NCI-H510A (cell line): ENCODE measurements around the gene AKAP13.
"Not testable (repeated sequence)": the region's sequence is repeated elsewhere in the genome, so short reads cannot be mapped to it uniquely, and the experiment has no call there.

ENCODE experiments used
- DNase-seq: peaks from one replicate; lab custom pipeline; 2025; lab: John Stamatoyannopoulos, UW

The AKAP13 gene

DNA sequence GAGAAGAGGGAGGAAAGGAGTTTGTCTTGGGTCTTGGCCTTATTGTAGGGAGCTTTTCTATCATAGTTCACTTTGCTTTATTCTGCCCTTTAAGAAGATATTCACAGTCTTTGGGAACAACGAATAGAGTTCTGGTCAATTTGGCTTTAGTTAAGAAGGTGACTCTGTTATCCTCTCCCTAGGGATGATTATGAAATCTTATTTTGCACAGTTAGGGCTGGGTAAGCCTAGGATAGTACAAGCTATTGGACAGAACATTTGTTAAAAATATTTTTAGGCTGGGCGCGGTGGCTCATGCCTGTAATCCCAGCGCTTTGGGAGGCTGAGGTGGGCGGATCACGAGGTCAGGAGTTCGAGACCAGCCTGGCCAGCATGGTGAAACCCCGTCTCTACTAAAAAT, 61.5 kb downstream of the AKAP13 start:
- DNase-seq = not testable (repeated sequence)

DNA sequence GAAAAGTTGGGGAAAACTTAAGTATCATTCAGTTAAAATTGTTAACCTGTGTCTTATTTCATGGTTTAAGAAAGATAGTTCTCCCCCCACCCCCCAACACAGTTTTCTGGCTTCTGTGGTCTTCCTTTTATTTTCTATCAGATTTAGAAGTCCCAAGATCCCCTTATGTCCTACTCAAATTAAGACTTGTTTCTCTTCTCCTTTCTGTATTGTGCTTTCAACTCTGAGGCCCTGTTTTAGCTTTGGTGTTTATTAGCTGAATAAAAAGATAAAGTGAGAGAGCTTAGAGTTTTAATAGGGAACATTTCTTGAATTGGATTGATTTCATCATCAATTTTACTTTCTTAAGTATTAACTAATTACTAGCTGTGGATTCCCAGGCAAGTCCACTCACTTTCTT, 62.6 kb downstream of the AKAP13 start:
- no peak for DNase-seq

DNA sequence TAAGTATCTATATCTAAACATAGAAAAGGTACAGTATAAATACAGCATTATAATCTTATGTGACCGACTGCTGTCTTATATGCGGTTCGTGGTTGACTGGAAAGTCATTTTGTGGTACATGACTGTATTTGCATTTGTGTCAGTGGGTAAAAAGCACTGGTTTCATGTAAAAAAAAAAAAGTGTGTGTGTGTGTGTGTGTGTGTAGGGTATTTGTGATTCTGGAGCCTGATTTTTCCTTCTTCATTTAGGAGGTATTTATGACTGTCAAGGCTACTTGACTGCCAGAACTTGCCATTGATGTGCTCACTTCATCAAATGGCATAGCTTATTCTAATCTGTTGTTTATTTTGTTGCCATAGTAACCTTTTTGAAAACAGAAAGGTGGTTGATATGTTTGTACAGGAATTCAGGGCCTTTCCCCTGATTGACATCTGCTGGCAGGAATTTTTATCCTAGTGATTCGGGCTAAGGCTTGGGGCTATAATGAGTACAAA, 63.2 kb downstream of the AKAP13 start:
- peak; percentile 8 for DNase-seq

DNA sequence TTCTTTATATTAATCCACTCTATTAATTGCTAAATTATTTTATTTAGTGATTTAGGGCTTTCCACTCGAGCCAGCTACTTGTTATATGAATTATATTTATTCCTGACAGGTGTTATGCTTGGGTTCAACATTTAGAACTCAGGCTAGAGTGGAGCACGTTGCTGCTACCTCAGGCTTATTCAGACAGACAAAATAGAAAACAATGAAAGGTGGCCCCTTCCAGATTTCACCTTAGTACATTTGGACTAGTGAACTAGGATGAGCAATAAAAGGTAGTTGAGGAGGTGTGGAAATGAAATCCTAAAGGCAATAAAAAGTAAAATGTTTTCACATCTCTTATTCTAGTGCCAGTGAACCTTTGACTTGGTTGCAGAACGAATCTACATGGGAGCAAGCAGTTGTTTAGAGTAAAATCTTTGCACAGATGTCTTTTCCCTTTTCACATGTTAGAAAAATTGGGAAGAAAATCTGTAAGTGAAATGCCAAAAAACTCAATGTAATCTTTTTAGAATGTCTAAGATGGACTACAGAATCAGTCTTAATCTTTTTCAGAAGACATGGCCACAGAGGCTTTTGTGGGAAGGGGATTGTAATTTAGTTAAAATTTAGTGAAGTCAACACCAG, 63.8 kb downstream of the AKAP13 start:
- no peak for DNase-seq

DNA sequence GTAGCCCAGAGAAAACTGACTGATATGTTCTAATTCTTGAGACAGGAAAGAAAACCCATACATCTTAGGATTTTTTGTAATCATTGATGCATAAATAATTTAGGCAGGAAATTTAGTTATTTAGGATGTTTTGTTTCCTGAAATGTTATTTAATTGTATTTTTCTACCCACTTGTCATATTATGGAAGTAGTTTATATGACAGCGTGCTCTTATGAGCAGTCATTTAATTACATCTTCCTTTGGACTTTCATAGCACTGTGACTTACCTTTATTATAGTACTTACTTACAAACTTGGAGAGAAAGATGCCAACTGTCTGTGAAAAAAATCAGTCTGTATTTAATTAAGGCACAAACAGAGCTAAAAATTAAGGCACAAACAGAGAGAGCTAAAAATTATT, 65.0 kb downstream of the AKAP13 start:
- DNase-seq = no peak

DNA sequence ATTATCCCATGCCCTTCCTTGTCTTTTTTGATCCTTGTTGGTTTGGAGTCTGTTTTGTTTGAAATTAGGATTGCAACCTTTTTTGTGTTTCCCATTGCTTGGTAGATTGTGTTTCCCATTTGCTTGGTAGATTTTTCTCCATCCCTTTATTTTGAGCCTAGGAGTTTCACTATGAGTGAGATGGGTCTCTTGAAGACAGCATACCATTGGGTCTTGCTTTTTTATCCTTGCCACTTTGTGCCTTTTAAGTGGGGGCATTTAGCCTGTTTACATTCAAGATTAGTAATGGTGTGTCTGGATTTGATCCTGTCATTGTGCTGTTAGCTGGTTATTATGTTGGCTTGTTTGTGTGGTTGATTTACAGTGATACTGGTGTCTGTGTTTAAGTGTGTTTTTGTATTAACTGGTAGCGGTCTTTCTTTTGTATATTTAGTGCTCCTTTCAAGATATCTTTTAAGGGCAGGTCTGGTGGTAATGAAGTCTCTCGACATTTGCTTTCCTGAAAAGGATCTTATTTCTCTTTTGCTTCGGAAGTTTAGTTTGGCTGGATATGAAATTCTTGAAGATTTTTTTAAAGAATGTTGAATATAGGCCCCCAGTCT, 70.8 kb downstream of the AKAP13 start:
- DNase-seq = no peak

DNA sequence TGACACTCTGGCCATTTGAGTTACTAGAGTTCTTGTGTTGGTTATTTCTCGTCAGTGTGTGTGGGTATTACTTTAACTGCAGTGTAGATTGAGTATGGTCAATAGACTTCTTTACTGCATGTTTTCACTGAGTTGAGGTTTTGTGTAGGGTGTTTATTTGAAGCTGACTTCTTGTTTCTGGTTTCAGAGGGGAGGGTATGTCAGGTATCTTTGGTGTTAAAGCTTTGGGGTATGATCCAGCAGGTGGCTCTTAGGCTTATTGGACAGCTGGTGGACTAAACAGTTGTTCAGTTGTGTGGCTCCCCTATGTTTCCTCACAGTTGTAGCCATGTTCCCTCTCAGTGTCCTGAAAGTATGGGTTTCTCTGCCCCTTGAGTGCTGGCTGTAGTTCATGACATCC, 72.0 kb downstream of the AKAP13 start:
- DNase-seq = no peak

DNA sequence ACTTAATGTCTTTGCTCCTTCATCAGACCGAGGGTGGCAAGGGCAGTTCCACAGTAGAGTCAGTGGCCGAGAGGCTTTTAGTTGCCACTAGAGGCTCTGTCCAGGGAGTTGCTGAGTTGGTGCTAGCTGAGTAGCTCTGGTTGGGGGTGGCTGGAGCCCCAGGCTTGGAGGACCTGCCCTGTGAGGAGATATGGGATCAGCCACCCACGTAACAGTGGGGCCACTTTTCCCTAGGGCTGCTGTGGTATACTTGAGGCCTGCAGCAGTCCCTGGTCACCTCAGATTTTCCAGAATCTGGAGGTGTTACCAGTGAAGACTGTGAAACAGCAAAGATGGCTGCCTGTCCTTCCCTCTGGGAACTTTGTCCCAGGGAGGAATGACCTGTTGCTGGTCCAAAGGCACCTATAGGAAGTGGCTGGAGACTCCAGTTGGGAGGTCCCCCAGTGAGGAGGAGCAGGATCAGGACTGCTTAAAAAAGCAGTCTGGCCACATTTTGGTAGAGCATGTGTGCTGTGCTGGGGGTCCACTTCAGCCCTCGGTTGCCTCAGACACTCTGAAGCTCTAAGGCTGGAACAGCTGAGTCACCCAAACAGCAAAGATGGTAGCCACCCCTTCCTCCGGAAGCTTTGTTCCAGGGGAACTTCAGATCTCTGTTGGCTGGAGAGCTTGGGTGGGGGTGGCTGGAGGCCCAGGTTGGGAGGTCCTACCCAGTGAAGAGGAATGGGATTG, 72.9 kb downstream of the AKAP13 start:
- DNase-seq = no peak

DNA sequence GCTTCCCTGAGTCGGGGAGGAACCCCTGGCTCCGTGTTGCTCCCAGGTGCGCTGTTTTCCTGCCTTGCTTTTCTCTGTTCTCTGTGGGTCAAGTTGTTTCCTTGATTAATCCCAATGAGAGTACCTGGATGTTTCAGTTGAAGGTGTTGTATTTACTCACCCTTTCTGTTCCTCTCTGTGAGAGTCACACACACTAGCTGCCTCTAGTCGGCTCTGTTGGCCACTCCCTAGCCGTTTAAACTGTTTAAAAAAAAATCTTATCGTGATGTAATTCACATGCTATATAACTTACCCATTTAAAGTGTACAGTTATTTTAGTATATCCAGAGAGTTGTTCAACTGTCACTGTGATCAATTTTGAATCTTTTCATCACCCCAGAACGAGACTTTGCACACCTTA, 74.0 kb downstream of the AKAP13 start:
- DNase-seq = no peak

DNA sequence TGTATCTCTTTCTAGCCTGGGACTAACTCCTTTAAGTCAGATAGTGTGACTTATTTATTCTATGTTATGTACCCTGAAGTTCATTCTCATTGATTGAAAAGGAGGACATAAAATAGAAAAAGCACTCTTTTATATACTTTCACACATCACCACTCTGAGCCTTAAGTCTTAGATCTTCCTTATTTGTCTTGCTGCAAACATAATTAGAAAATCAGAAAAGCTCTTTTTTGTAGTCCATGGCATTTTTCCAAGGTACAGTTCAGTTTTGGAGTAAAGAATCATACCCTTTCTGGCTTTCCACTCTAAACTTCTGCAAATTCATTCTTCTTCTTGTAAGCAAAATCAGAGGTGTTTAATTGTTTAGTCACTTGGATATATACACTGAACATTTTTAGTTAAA, 75.5 kb downstream of the AKAP13 start:
- DNase-seq = no peak

DNA sequence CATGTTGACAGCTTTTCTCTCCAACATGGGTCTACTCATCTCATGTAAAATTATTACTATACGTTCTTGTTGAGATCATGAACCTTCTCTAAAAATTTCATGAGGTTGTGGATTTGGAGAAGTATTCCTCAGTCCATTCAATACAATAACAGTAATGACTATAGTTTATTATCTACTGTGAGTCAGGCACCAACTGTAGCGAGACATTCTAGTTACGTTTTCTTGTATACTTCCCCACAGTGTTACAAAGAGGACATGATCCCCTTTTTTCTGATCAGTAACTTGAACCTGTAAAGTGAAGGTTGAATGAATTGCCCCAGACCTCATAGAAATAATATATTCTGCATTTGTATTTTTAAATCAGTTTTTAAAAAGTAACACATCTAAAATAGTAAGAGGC, 76.4 kb downstream of the AKAP13 start:
- DNase-seq = no peak

DNA sequence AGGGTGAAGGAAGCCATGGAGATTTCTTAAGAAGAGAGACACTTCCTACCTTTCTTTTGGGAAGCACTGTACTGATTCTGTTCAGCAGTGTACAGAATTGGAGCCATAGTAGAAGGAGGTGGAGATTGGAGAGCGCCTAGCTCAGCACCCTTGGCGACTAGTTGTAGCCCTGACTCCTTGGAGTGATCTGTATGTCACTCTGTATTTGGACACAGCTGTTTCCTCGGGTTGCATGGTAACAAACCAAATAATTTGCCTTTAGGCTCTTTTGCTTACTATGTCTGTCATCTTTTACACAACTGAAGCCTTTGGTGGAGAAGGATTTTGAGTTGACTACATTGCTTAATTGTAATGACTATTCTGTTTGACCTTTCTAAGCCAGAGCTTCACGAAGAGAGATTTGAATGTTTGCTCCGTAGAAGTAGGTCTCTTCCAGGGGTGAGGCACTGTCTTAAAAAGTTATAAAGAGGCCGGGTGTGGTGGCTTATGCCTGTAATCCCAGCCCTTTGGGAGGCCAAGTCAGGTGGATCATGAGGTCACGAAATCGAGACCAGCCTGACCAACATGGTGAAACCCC, 77.1 kb downstream of the AKAP13 start:
- DNase-seq = no peak

DNA sequence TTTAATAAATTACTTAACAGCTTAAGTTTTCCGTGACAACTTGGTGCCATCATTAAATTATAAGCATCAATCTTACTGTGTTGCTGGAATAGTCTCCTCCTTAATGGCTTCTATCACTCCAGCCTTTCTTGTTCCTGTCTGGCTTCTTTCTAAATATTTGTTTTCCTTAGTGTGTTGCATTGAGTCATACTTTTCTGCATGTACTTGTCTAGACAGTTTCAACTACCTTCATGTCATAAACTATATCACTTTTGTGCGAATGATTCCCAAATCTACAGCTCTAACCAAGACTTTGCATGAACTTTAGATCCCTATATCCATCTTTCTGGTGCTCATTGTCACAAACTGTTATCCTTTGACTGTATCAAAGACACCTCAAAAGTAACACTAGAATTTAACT, 78.4 kb downstream of the AKAP13 start:
- DNase-seq = no peak

DNA sequence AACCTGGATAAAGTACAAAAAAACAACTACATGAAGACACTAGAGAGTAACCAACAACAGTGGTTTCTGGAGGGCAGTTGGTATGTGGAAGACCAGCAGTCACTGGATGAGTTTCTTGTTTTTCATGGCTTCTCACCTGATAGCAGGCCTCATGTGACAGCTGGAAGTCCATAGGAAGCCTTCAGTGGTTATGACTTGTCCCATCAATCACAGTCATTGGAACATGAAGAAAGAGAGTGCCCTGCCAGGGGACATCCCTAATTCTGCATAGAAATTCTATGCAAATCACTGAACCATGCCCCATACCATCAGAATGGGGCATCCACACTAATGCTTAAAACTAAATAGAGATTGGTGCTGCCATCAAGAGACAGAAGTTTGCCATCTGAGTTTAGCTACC, 81.6 kb downstream of the AKAP13 start:
- no peak for DNase-seq

DNA sequence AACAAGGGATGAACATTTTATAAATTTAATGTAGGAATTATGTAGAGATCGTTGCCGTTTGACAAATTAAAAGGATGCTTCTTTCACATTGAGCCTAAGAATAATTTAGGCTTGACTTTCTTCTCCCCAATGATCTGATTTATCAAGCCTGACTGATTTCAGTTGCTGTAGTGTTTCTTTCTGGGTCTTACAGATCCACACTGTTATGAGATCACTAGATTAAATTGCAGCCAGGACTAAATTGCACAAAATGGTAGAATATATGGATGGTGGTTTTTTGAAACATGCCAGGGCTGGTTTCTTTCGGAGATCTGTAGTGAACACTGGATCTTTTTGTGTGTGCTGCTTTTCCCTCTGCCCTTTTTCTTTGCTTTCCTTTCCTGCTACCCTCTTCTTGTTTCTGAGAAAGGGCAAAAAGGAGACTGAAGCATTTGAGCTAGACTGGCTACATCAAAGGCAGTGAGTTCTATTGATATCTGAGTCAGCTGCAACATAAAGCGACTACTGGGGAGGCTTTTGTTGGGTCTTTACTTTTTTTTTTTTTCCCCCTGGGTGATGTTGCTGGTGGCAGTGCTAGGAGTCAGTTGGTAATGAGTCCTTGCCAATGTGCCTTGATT, 83.0 kb downstream of the AKAP13 start:
- DNase-seq = no peak

DNA sequence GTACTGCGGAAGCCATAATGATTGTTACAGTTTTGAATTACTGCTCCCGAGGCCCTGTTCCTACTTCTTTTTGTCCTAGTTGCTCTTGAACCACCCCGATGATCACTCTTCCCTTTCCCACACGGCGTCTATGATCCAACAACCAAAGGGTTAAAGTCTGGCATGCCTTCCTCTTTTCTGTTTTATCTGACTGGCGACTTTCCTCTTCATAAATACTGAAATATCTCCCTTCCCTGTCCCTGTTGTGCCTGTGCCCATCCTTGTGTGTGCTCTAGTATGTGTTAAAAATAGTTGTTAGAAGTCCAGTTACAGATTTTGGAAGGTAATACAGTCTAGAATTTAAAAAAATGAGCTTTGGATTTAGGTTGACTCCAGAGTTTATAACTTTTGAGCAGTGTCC, 83.6 kb downstream of the AKAP13 start:
- no peak for DNase-seq

DNA sequence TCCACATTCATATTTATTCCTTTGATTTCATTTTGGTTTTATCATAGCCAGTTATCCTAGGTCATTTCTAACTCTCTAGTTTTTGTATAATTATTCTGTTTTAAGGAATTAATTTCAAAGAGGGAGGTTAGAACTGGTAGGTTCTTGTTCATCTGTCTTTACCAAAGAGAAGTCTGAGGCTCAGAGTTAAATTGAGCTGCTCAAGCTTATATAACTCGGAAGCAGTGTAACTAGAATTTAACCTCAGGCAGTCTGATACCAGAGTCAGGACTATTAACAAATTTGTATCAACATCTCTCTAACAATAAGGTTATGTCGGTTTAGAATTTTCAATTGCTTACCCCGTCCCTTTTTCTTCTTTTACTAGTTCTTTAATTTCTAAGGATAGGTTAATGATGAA, 84.1 kb downstream of the AKAP13 start:
- DNase-seq = no peak

DNA sequence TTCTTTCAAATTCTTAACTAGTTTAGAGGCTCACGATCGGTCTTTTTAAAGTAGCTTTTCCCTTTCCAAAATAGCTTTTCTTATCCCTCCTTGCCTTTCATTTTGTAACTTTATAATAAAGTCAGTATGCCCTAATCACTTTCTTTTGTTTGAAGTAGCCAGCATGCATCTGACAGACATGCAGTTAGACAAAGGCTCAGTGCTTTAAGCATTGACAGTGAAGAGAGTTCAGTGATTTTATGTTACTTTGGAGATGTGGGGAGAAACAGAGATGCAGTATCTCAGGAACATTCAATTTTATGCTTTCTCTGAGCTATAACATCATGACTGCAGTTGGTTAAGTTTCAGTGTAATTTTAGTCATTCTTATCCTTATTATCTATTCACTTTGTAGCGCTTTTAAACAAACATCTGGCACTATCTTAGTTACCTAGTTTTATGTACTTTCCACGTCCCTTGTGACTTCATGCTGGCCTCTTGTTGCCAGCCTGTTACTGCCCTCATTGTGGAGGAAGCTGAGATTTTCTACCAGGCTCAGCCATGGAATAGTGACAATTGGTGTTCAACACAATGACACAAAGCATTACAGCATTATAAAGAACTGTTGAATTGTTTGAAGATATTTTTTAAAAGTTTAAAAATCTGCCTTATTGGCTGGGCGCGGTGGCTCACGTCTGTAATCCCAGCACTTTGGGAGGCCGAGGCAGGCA, 90.3 kb downstream of the AKAP13 start:
- no peak for DNase-seq

DNA sequence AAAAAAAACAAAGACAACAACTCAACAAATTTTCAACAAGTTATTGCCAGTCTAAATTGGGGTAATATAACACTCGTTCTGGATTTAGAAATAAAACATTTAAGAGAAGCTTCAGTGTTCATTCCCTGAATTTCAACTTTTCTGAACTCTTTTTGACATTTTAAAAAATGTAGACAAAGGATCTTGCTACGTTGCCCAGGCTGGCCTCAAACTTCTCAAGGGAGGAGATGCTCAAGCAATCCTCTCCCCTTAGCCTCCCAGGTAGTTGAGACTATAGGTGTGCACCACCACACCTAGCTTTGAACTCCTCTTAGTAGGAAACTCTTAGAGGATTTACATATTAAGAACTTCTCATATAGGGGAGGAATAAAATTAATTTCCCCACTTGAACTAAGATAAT, 91.9 kb downstream of the AKAP13 start:
- no peak for DNase-seq

DNA sequence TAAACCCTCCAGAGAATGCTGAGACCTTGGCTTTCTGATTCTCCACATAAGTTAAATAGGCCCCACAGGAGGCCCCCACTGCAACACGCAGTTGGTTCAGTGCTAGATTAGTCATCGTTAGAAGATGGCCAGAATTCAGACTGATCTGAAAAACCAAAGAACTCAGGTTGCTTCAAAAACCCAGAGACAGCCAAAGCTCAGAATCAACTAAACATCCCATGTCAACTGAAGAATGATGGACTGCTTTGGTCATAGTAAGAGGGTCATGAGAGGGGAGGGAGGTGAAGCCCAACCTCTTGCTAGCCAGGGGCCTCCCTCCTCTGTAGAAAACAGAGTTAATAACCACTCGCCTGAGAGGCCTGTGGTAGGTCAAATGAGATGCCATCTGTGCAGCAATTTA, 93.1 kb downstream of the AKAP13 start:
- no peak for DNase-seq

DNA sequence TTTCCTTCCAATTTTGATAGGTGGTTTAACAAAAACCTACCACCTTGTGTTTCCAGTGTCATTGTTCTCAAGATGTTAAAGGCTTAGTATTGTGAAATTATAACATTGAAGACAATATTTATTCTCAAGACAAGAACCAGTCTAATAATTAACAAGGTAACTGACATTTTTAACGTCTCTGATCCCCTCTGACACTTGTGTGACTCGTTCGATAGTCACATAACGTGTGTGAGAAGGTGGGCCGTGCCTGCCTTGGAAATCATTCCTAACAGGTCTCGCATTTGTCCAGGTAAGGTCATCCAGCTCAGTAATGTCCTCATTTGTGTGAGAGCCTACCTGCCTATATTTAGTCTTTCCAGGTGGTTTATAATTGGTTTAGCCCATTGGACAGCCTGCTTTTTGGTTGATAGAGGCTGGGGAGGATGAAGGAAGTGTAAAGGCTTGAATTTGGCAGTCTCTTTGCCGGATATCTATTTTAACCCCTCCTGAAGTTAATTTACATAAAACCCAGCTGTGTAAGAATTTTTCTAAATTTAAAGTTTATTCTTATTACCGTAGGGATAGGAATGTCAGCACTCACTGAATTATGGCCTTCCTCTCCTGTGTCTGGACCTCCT, 94.4 kb downstream of the AKAP13 start:
- DNase-seq = no peak

DNA sequence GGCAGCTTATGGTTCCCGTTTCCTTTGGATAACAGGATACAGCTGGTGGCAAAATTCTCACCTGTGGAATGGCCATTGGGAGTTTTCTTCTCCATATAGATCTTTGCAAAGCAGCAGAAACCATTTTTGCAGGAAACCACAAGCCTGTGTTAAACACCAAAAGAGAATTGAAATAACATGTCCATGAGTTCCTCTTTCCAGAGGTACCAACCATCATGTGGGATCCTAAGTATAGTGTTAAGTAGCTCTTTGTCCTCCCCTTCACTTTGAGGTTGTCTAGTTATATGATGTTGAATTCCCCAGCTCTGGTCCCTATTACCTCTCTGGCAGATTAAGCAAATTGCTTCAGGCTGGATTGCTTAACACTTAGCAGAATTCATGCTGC, 94.9 kb downstream of the AKAP13 start:
- DNase-seq = no peak
